Non-pigmented ciliary epithelial cell (primary cell): ENCODE data around the gene MCFD2.
"Not testable (repeated sequence)": the region's sequence is repeated elsewhere in the genome, so short reads cannot be mapped to it uniquely, and the experiment has no call there.

Experiments
- DNase-seq: peaks from one replicate; pipeline ENCODE4 v3.0.0-alpha.2; 2010; ENCODE audit warnings: low read depth

The MCFD2 gene

GRCh38 chr2:46902465-46902864, 13.1 kb downstream of the MCFD2 start:
- no peak for DNase-seq

DNA sequence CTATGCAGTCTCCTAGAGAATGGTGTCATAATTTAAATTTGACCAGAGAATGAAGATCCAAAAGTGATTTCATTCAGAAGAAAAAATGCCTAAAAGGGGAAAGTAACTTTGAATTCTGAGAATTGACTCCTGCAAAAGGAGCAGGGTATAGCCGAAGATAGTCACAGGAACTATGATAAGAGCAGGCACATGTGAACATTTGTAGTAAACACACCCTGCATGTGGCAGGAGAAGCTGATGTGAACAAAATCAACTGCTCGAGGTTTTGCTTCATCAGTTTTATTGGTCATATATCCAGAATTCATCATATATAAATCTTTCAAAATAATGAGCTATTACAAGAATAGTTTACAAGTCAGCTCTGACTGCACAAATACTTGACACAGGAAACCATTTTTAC, 14.0 kb downstream of the MCFD2 start:
- no peak for DNase-seq

DNA sequence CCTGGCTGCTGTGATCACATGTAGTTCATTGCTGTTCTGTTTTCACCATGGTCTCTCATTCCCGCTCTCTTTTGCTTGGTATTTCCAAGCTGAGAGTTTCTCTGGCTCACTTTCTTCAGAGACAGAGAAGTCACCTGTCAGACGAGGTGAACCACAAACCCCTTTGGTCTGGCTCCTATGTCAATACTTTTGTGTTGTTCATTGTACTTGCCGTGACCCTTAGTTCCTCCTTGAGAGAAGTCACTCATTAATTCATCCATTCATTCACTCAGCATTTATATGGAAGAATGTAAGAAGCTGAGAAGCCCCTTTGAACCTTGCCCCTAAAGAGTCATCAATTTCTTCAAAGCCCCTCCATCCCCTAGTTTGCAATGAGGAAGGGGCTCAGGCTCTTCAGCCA, 15.2 kb downstream of the MCFD2 start:
- DNase-seq: no peak

DNA sequence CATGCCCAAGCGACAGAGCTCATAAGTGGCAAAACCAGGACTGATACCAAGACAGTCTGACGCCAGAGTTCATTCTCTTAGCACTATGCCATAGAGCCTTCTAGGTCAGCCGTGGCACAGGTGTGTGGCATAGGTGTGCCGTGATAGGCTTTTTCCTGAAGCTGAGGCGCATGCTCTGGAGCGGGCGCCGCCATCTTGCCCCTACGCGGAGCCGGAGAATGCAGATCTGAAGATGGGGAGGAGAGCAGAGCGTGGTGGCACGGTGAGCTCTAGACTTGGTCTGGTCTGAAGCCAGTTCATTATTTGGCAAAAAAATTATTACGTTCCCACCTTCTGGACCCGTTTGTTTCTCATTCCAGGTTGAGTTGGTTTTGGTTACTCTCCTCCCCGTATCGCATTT, 16.6 kb downstream of the MCFD2 start:
- DNase-seq: no peak

- no peak for DNase-seq
Measured at GRCh38 chr2:46898024-46898423, 17.6 kb downstream of the MCFD2 start.

DNA sequence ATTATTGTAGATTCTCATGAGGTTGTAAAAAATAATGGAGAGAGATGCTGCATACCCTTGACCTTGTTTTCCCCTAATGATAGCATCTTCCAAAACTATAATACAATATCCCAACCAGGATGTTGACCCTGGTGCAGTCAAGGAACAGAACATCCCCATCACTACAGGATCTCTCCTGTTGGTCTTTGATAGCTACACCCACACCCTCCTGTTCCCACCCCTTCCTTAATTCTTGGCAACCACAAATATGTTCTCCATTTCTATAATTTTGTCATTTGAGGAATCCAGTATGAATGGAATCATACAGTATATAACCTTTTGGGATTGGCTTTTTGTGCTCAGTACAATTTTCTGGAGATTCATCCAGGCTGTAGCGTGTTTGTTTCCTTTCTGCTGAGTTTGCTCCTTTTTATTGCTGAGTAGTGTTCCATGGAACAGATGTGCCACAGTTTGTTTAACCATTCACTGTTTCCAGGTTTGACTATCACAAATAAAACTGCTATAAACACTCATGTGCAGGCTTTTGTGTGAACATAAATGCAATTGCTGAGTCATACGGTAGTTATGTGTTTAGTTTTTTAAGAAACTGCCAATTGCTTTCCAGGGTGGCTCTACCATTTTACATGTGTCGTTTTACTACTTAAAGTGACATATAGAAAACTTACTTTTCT, 22.2 kb downstream of the MCFD2 start:
- no peak for DNase-seq

GRCh38 chr2:46891956-46892553, 23.6 kb downstream of the MCFD2 start:
- DNase-seq: no peak

- no peak for DNase-seq
Measured at GRCh38 chr2:46888421-46888952, 27.1 kb downstream of the MCFD2 start.

DNA sequence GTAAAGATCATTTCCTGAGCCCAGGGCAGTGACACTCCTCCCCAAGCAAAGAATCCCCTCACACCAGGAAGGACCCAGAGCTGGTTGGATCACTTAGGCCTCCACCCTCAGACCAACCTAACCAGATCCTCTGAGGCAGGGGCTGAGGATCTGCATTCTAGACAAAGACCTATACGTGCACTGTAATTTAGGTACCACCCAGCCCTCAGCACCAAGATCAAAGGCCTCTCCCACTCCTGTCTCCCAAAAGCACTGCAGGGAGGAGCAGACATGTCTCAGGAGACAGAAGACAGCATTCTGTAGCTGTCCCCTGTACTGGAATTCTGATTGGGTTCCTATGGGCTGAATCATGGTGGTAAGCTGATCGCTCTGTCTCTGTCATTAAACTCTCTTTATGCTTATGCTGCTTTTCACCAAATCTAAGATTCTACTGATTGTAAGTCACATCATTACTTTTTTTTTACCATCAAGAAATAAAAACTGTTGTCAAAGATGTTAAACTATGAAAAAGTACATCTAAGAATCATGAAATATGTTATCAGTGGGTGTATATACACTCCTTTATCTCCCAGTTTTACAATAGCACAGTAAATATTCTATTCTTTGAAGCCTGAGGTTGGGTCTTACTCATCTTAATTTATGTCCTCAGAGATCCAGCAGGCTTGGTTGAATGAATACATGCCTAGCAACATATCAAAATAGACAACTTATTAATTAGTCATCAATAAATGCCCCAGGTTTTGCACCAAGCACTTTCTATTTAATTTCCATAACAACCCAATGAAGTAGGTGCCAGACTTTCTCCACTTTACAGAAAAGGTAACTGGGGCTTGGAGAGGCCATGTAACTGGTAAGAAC, 28.3 kb downstream of the MCFD2 start:
- DNase-seq: no peak

GRCh38 chr2:46886268-46887027, 29.2 kb downstream of the MCFD2 start:
- DNase-seq: no peak

- DNase-seq: no peak
Measured at GRCh38 chr2:46885376-46885775, 30.2 kb downstream of the MCFD2 start.

DNA sequence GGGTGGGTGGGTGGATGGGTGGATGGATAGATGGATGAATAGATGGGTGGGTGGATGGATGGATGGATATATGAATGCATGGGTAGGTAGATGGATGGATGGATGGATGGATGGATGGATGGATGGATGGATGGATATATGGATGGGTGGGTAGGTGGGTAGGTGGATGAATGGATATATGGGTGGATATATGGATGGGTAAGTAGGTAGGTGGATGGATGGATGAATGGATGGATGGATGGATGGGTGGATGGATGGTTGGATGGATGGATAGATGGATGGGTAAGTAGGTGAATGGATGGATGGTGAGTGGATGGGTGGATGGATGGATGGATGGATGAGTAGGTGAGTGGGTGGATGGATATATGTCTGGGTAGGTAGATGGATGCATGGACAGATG, 36.1 kb downstream of the MCFD2 start:
- no peak for DNase-seq

DNA sequence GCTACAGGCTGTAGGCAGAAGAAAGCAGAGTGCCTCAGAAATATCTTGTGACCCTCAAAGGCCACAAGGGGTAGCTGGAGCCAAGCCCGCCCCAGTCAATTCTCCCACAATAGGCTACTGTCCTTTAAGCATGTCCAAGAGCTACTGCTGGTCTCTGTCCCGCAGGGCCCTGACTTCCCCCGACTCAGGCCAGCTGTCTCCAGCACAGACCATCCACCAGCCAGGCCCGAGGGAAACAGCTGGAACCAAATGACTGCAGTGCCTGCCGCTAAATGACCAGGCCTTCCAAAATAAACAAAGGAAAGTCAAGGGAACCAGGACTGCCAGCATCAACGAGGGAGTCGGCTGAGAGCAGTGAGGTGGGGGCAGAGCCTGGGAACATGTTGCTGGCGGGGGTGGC, 36.7 kb downstream of the MCFD2 start:
- no peak for DNase-seq

- no peak for DNase-seq
Measured at GRCh38 chr2:46878240-46878877, 37.2 kb downstream of the MCFD2 start.

GRCh38 chr2:46877619-46878113, 37.9 kb downstream of the MCFD2 start:
- DNase-seq: no peak

DNA sequence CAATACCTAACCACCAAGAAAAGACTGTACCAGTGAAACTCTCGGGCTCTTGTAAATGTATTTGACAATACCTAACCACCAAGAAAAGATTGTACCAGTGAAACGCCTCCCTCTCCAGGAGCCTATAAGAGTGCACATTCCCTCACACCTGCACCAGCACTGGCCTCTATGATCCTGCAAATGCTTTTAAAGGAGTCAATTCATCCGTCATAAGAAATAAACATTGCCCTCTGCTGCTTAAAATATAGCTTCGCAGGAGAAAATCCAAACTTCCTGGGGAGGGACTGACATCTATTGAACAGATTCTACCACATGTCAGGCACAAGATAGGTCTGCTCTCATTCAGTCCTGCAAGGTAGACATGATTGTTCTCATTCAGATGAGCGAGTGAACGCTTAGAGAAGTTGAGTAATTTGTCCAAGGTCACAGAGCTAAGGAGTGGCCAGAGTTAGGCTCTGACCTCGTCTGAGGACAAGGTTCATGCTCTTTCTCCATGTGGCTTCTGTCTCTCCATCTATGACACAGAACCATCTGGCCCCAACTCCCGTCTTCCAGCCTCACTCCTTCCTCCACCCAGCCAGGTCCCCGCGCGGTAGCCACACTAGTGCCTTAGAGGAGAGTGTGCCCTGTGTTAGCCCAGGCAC, 38.7 kb downstream of the MCFD2 start:
- DNase-seq: no peak

DNA sequence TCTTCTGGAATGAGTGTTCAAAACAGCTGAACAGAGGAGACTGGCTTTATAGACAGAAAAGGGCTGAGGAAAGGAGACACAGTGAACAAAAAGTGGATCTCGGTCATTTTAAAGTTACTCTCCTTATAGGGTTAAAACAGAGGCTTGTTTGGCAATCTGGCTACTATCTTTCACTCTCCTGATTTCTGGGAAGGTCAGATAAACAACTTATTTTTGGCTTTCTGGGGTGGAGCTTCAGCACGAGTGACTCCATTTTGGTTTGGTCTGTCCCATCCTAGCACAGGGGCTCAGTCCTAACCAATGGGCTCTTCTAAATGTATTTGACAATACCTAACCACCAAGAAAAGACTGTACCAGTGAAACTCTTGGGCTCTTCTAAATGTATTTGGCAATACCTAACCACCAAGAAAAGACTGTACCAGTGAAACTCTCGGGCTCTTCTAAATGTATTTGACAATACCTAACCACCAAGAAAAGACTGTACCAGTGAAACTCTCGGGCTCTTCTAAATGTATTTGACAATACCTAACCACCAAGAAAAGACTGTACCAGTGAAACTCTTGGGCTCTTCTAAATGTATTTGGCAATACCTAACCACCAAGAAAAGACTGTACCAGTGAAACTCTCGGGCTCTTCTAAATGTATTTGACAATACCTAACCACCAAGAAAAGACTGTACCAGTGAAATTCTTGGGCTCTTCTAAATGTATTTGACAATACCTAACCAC, 39.5 kb downstream of the MCFD2 start:
- not testable (repeated sequence) for DNase-seq

GRCh38 chr2:46875226-46875899, 40.2 kb downstream of the MCFD2 start:
- DNase-seq: no peak

GRCh38 chr2:46874236-46874929, 41.2 kb downstream of the MCFD2 start:
- no peak for DNase-seq
